Endodermal cell (in vitro differentiated cells): ENCODE measurements around the gene GPLD1. TPM values are rescaled to one million over a fixed set of nuclear protein-coding genes. Genes with fewer than 3 reads are reported as not detected.
A peak's percentile ranks its signal among the peaks of the same experiment; 100 is the strongest.

Experiments used
- DNase-seq: peaks from one replicate; pipeline ENCODE4 v3.0.0-alpha.2; 2017
- H3K27ac ChIP-seq: 2 replicates; pipeline ENCODE4 v1.5.1; 2013; ENCODE audit warnings: mild to moderate bottlenecking, low read depth, low read length, moderate library complexity
- H3K27me3 ChIP-seq: 2 replicates; pipeline ENCODE4 v1.6.1; 2013; ENCODE audit warnings: mild to moderate bottlenecking, low read length, moderate library complexity; ENCODE audit not compliant: insufficient read depth, control insufficient read depth, poor library complexity, severe bottlenecking
- H3K36me3 ChIP-seq: 2 replicates; pipeline ENCODE4 v1.7.0; 2013; ENCODE audit warnings: mild to moderate bottlenecking, low read length, moderate library complexity; ENCODE audit not compliant: control insufficient read depth, insufficient read depth
- H3K4me1 ChIP-seq: one replicate; pipeline ENCODE4 v1.7.0; 2013; ENCODE audit warnings: low read length; ENCODE audit not compliant: control insufficient read depth, insufficient read depth
- H3K4me3 ChIP-seq: 2 replicates; pipeline ENCODE4 v1.5.1; 2013; ENCODE audit warnings: mild to moderate bottlenecking, low read length, moderate library complexity
- H3K9ac ChIP-seq: 2 replicates; pipeline ENCODE4 v1.6.1; 2013; ENCODE audit warnings: mild to moderate bottlenecking, low read length, moderate library complexity; ENCODE audit not compliant: poor library complexity, severe bottlenecking; ENCODE audit errors: extremely low read depth
- H3K9me3 ChIP-seq: 2 replicates; pipeline ENCODE4 v1.6.1; 2013; ENCODE audit warnings: mild to moderate bottlenecking, low read length, moderate library complexity; ENCODE audit not compliant: control insufficient read depth
- H3K27ac Mint-ChIP-seq: 2 replicates; pipeline ENCODE4 v1.8.0; 2020; ENCODE audit warnings: mixed read lengths
- H3K27me3 Mint-ChIP-seq: 2 replicates; pipeline ENCODE4 v1.8.0; 2021; ENCODE audit warnings: mild to moderate bottlenecking, mixed read lengths; ENCODE audit not compliant: insufficient read depth
- H3K36me3 Mint-ChIP-seq: 2 replicates; pipeline ENCODE4 v1.8.0; 2020; ENCODE audit warnings: low read depth, mixed read lengths
- H3K4me1 Mint-ChIP-seq: 2 replicates; pipeline ENCODE4 v1.8.0; 2020; ENCODE audit warnings: mixed read lengths
- H3K4me3 Mint-ChIP-seq: 2 replicates; pipeline ENCODE4 v1.8.0; 2020; ENCODE audit warnings: mild to moderate bottlenecking, moderate library complexity, mixed read lengths
- H3K9me3 Mint-ChIP-seq: 2 replicates; pipeline ENCODE4 v1.8.0; 2020; ENCODE audit warnings: mild to moderate bottlenecking, mixed read lengths
- CTCF ChIP-seq: fragments of 200-600 bp; sonication (generic); conservative IDR thresholded peaks from 2 replicates; pipeline ENCODE4 v1.5.0; 2021; ENCODE audit warnings: antibody characterized with exemption, mild to moderate bottlenecking
- WGBS, 2 experiments: methylation state at CpG; one replicate each; pipeline versions ENCODE4 v1.1.5 to v1.1.7; 2013; ENCODE audit warnings: missing lambda C conversion rate in 2 of 2, mixed read lengths in 1 of 2; ENCODE audit not compliant: insufficient coverage in 1 of 2, insufficient read length in 1 of 2; 5-methylcytosine and 5-hydroxymethylcytosine counted together
- total RNA-seq, 2 donors: library from RNA; stranded (reverse); fragmentation: NEBNext Ultra II Directional in 1 of 2; extraction: Animal tissue kit (Norgen Biotek cat#: 25700) in 1 of 2; gene quantifications; 2 replicates in 1 of 2; 3 replicates in 1 of 2; pipeline ENCODE4 v1.2.1, GENCODE V29; 2021

The GPLD1 gene
- total RNA-seq, 2 donors from 2014 or later: 5.3 to 7.5 TPM

GRCh38 chr6:24494821-24495795 lies 5.7 kb upstream of the GPLD1 start, which contains the start of gene ALDH5A1:
Gene ALDH5A1 (plus strand): TSS chr6:24494969. CDS start chr6:24494997, 28 bp downstream.
- Histone ChIP-seq H3K9ac (peak within 1 kb of the TSS; percentile 34), H3K27me3 (peaks cover 26% of the 10 kb centered on the region), H3K9me3 (no peaks in the 10 kb centered on the region), H3K4me3 (peak within 1 kb of the TSS; percentile 78), H3K27ac (no peak within 1 kb of the TSS), H3K36me3 (no peaks in the 10 kb centered on the region), H3K4me1 (no peaks in the 10 kb centered on the region)
- Mint-ChIP-seq H3K4me1 (peaks cover 7% of the 10 kb centered on the region), H3K27ac (peak within 1 kb of the TSS; percentile 77), H3K27me3 (peaks cover 38% of the 10 kb centered on the region), H3K4me3 (peak within 1 kb of the TSS; percentile 69), H3K9me3 (peaks cover 5% of the 10 kb centered on the region), H3K36me3 (peaks cover 12% of the 10 kb centered on the region)
- DNase-seq: peak; percentile 92
- TF ChIP-seq CTCF: peak; percentile 40
- 2% methylated on average over 40 to 93 of the region's 93 CpGs for WGBS, 2 experiments

- Mint-ChIP-seq H3K4me3 (peak overlapping the region; percentile 69), H3K4me1 (peaks cover 7% of the 10 kb centered on the region), H3K36me3 (peaks cover 12% of the 10 kb centered on the region), H3K27ac (peak overlapping the region; percentile 77), H3K27me3 (peaks cover 38% of the 10 kb centered on the region), H3K9me3 (peaks cover 5% of the 10 kb centered on the region)
- no peak overlapping the region for H3K27ac ChIP-seq
- H3K4me1 ChIP-seq: no peaks in the 10 kb centered on the region
- TF ChIP-seq CTCF: no peak
- no peak overlapping the region for H3K9ac ChIP-seq
- H3K27me3 ChIP-seq: peaks cover 26% of the 10 kb centered on the region
- H3K9me3 ChIP-seq: no peaks in the 10 kb centered on the region
- 33 to 57% methylated on average over 18 to 36 of the region's 36 CpGs for WGBS, 2 experiments
- DNase-seq: no peak
- H3K36me3 ChIP-seq: no peaks in the 10 kb centered on the region
- H3K4me3 ChIP-seq: peak overlapping the region; percentile 78
These were observed 4.8 kb upstream of the GPLD1 start for GRCh38 chr6:24493945-24494820.

GRCh38 chr6:24492475-24492874 lies 3.1 kb upstream of the GPLD1 start:
- Histone ChIP-seq H3K9me3 (no peaks in the 10 kb centered on the region), H3K4me3 (no peak overlapping the region), H3K27me3 (peaks cover 26% of the 10 kb centered on the region), H3K36me3 (no peaks in the 10 kb centered on the region), H3K9ac (no peak overlapping the region), H3K4me1 (no peaks in the 10 kb centered on the region), H3K27ac (no peak overlapping the region)
- WGBS, 2 experiments: 43 to 75% methylated on average over 1 to 3 of the region's 3 CpGs
- H3K4me3 Mint-ChIP-seq: no peak overlapping the region
- no peak overlapping the region for H3K27ac Mint-ChIP-seq
- H3K4me1 Mint-ChIP-seq: peaks cover 3% of the 10 kb centered on the region
- H3K9me3 Mint-ChIP-seq: peaks cover 5% of the 10 kb centered on the region
- peaks cover 35% of the 10 kb centered on the region for H3K27me3 Mint-ChIP-seq
- DNase-seq: peak; percentile 83
- peak; percentile 73 for TF ChIP-seq CTCF
- H3K36me3 Mint-ChIP-seq: peaks cover 9% of the 10 kb centered on the region
